PFSK-1 (cell line): ENCODE measurements around the gene NRARP.

Experiments used
- FOXP2 ChIP-seq: optimal IDR thresholded peaks from 2 replicates; pipeline ENCODE3; 2011; ENCODE audit warnings: borderline replicate concordance, control low read depth, inconsistent platforms; ENCODE audit not compliant: insufficient read depth; ENCODE audit errors: extremely low read length, extremely low read depth
- POLR2AphosphoS5 ChIP-seq: IDR thresholded peaks from 2 replicates; pipeline ENCODE4 v1.6.1; 2012; ENCODE audit warnings: low read depth, mild to moderate bottlenecking, control low read depth, low read length, moderate library complexity

- TF ChIP-seq POLR2AphosphoS5 (no peak), FOXP2 (no peak)
Observed at GRCh38 chr9:137310189-137311052, 8.3 kb upstream of the NRARP start.
